Colonic mucosa (tissue), 4 donors: ENCODE results near the gene UBTD1. TPM values are rescaled to one million over a fixed set of nuclear protein-coding genes. Genes with fewer than 3 reads are reported as not detected.

Source experiments
- DNase-seq: peaks from one replicate; pipeline ENCODE4 v3.0.0-alpha.2; 2020
- H3K27ac ChIP-seq: fragments of 200-600 bp; one replicate; pipeline ENCODE4 v1.8.0; 2021
- H3K27me3 ChIP-seq: fragments of 200-600 bp; one replicate; pipeline ENCODE4 v1.8.0; 2021
- H3K36me3 ChIP-seq: fragments of 200-600 bp; one replicate; pipeline ENCODE4 v1.8.0; 2021
- H3K4me1 ChIP-seq: fragments of 200-600 bp; one replicate; pipeline ENCODE4 v1.8.0; 2021; ENCODE audit warnings: mild to moderate bottlenecking
- H3K4me3 ChIP-seq: fragments of 200-600 bp; one replicate; pipeline ENCODE4 v1.8.0; 2021
- H3K9ac ChIP-seq, 2 donors: one replicate each; pipeline ENCODE4 v1.7.0; 2013; ENCODE audit warnings: control low read depth in 2 of 2, low read depth in 2 of 2, low read length in 2 of 2
- H3K9me3 ChIP-seq: fragments of 200-600 bp; one replicate; pipeline ENCODE4 v1.8.0; 2021
- CTCF ChIP-seq: fragments of 200-600 bp; IDR thresholded peaks from one replicate; pipeline ENCODE4 v1.8.0; 2022; ENCODE audit warnings: antibody characterized with exemption, mild to moderate bottlenecking
- intact Hi-C: fragments of 100-400 bp; cut with DNase I; formaldehyde crosslinking; loops from one replicate; pipeline ENCODE4 v1.14.1; 2022
- total RNA-seq, 2 donors: library from RNA; stranded (reverse); fragmentation: NEBNext Ultra II Directional in 1 of 2; extraction: Animal tissue kit (Norgen Biotek cat#: 25700) in 1 of 2; gene quantifications; one replicate each; pipeline ENCODE4 v1.2.1, GENCODE V29; 2021
- donor health status: healthy.
- donor health status: DM: no; HTN: no; CAD: no.
- donor health status: DM: no; HTN: no; CAD: no.

Gene UBTD1
- total RNA-seq, 2 donors from 2014 or later: 1.8 to 3.2 TPM

GRCh38 chr10:97539523-97540200 is 40.9 kb downstream of the UBTD1 start:
- H3K9ac ChIP-seq: no peak overlapping the region
- no peaks in the 10 kb centered on the region for H3K4me1 ChIP-seq
- intact Hi-C loops: no loop called here
- no peaks in the 10 kb centered on the region for H3K36me3 ChIP-seq
- H3K27ac ChIP-seq: no peak overlapping the region
- no peaks in the 10 kb centered on the region for H3K27me3 ChIP-seq
- no peak for TF ChIP-seq CTCF
- H3K4me3 ChIP-seq: no peak overlapping the region
- H3K9me3 ChIP-seq: no peaks in the 10 kb centered on the region
- DNase-seq: no peak

GRCh38 chr10:97540669-97541500 is 42.2 kb downstream of the UBTD1 start:
- TF ChIP-seq CTCF: no peak
- intact Hi-C loops: no loop called here
- Histone ChIP-seq H3K9ac (no peak overlapping the region), H3K27ac (no peak overlapping the region), H3K27me3 (no peaks in the 10 kb centered on the region), H3K4me1 (no peaks in the 10 kb centered on the region), H3K36me3 (no peaks in the 10 kb centered on the region), H3K4me3 (no peak overlapping the region), H3K9me3 (no peaks in the 10 kb centered on the region)
- DNase-seq: no peak

GRCh38 chr10:97542169-97543024 is 43.7 kb downstream of the UBTD1 start:
- Histone ChIP-seq H3K4me1 (no peaks in the 10 kb centered on the region), H3K4me3 (no peak overlapping the region), H3K9ac (peak overlapping the region in 1 of 2 donors; percentile 12), H3K27ac (peak overlapping the region; percentile 84), H3K27me3 (no peaks in the 10 kb centered on the region), H3K36me3 (no peaks in the 10 kb centered on the region), H3K9me3 (no peaks in the 10 kb centered on the region)
- intact Hi-C loops: no loop called here
- peak; percentile 54 for DNase-seq
- TF ChIP-seq CTCF: no peak

- H3K9ac ChIP-seq: peak overlapping the region in 1 of 2 donors; percentile 12
- peak; percentile 63 for DNase-seq
- peak overlapping the region; percentile 84 for H3K27ac ChIP-seq
Observed at GRCh38 chr10:97543025-97543546, 44.4 kb downstream of the UBTD1 start.

More at GRCh38 chr10:97543025-97543546, 44.4 kb downstream of the UBTD1 start:
- Histone ChIP-seq H3K27me3 (no peaks in the 10 kb centered on the region), H3K4me1 (no peaks in the 10 kb centered on the region), H3K36me3 (no peaks in the 10 kb centered on the region), H3K4me3 (no peak overlapping the region), H3K9me3 (no peaks in the 10 kb centered on the region)
- intact Hi-C loops: no loop called here
- no peak for TF ChIP-seq CTCF
